H9 (cell line): Measurements from ENCODE around the gene PRDM13. TPM values are rescaled to one million over a fixed set of nuclear protein-coding genes. Genes with fewer than 3 reads are reported as not detected.

Experiments used
- DNase-seq: peaks from one replicate; pipeline ENCODE4 v3.0.0-alpha.2; 2017
- H2AFZ ChIP-seq: one replicate; pipeline ENCODE4 v1.6.1; 2013; ENCODE audit warnings: mild to moderate bottlenecking, low read length, control low read depth, moderate library complexity
- H2AK5ac ChIP-seq: 2 replicates; pipeline ENCODE4 v1.6.1; 2013; ENCODE audit warnings: low read length, control low read depth, mixed read lengths; ENCODE audit not compliant: insufficient read length
- H2BK120ac ChIP-seq: one replicate; pipeline ENCODE4 v1.6.1; 2013; ENCODE audit warnings: low read depth, mild to moderate bottlenecking, low read length, control low read depth, inconsistent platforms; ENCODE audit not compliant: poor library complexity, severe bottlenecking
- H2BK12ac ChIP-seq: 2 replicates; pipeline ENCODE4 v1.6.1; 2013; ENCODE audit warnings: low read length, control low read depth, mixed read lengths, low read depth; ENCODE audit not compliant: insufficient read length
- H2BK15ac ChIP-seq: 2 replicates; pipeline ENCODE4 v1.6.1; 2013; ENCODE audit warnings: low read depth, low read length, control low read depth
- H2BK20ac ChIP-seq: one replicate; pipeline ENCODE4 v1.6.1; 2013; ENCODE audit warnings: low read depth, mild to moderate bottlenecking, low read length, control low read depth, inconsistent platforms; ENCODE audit not compliant: poor library complexity, severe bottlenecking
- H2BK5ac ChIP-seq: 2 replicates; pipeline ENCODE4 v1.6.1; 2013; ENCODE audit warnings: low read length, control low read depth, mixed read lengths; ENCODE audit not compliant: insufficient read length
- H3K14ac ChIP-seq: 2 replicates; pipeline ENCODE4 v1.6.1; 2013; ENCODE audit warnings: low read length, control low read depth; ENCODE audit not compliant: insufficient read depth
- H3K18ac ChIP-seq: 2 replicates; pipeline ENCODE4 v1.6.1; 2013; ENCODE audit warnings: low read depth, mild to moderate bottlenecking, mixed read lengths, low read length, control low read depth; ENCODE audit not compliant: insufficient read length
- H3K23ac ChIP-seq: 2 replicates; pipeline ENCODE4 v1.6.1; 2013; ENCODE audit warnings: low read length, control low read depth, mixed read lengths, low read depth; ENCODE audit not compliant: insufficient read length
- H3K23me2 ChIP-seq: 2 replicates; pipeline ENCODE4 v1.6.1; 2013; ENCODE audit warnings: low read depth, mild to moderate bottlenecking, mixed read lengths, low read length, control low read depth; ENCODE audit not compliant: insufficient read length, poor library complexity, severe bottlenecking
- H3K27ac ChIP-seq: 2 replicates; pipeline ENCODE4 v1.5.1; 2013; ENCODE audit warnings: low read length, control low read depth, mixed read lengths, low read depth; ENCODE audit not compliant: insufficient read length
- H3K27me3 ChIP-seq: 2 replicates; pipeline ENCODE4 v1.6.1; 2013; ENCODE audit warnings: low read length, control low read depth, inconsistent platforms; ENCODE audit not compliant: insufficient read depth
- H3K4ac ChIP-seq: 2 replicates; pipeline ENCODE4 v1.6.1; 2013; ENCODE audit warnings: low read depth, mild to moderate bottlenecking, control low read depth, inconsistent platforms, low read length, moderate library complexity
- H3K4me1 ChIP-seq: 2 replicates; pipeline ENCODE4 v1.6.1; 2013; ENCODE audit warnings: low read length, control low read depth, inconsistent platforms; ENCODE audit not compliant: insufficient read depth
- H3K4me2 ChIP-seq: 2 replicates; pipeline ENCODE4 v1.6.1; 2013; ENCODE audit warnings: low read length, control low read depth, mixed read lengths; ENCODE audit not compliant: insufficient read length, insufficient read depth
- H3K56ac ChIP-seq: 2 replicates; pipeline ENCODE4 v1.6.1; 2013; ENCODE audit warnings: low read depth, mild to moderate bottlenecking, mixed read lengths, low read length, control low read depth; ENCODE audit not compliant: insufficient read length
- H3K79me1 ChIP-seq: 2 replicates; pipeline ENCODE4 v1.6.1; 2013; ENCODE audit warnings: low read depth, mild to moderate bottlenecking, moderate library complexity, low read length, control low read depth, inconsistent platforms; ENCODE audit not compliant: insufficient read depth, poor library complexity, severe bottlenecking
- H3K79me2 ChIP-seq: 2 replicates; pipeline ENCODE4 v1.6.1; 2013; ENCODE audit warnings: low read length, control low read depth, inconsistent platforms; ENCODE audit not compliant: insufficient read depth
- H3K9ac ChIP-seq: 2 replicates; pipeline ENCODE4 v1.6.1; 2013; ENCODE audit warnings: low read length, control low read depth, mixed read lengths; ENCODE audit not compliant: insufficient read length; ENCODE audit errors: extremely low read depth
- H3K9me3 ChIP-seq: one replicate; pipeline ENCODE4 v1.6.1; 2013; ENCODE audit warnings: low read depth, low read length, inconsistent platforms; ENCODE audit not compliant: control insufficient read depth
- H3T11ph ChIP-seq: one replicate; pipeline ENCODE4 v1.6.1; 2013; ENCODE audit warnings: mild to moderate bottlenecking, low read length, control low read depth, inconsistent platforms
- H4K20me1 ChIP-seq: one replicate; pipeline ENCODE4 v1.6.1; 2013; ENCODE audit not compliant: control insufficient read depth, insufficient read length, insufficient read depth
- H4K5ac ChIP-seq: 2 replicates; pipeline ENCODE4 v1.6.1; 2013; ENCODE audit warnings: low read depth, mild to moderate bottlenecking, mixed read lengths, low read length, control low read depth; ENCODE audit not compliant: insufficient read length
- H4K8ac ChIP-seq: replicated peaks from 2 replicates; pipeline ENCODE4 v1.6.1; 2013; ENCODE audit warnings: low read length, control low read depth, mixed read lengths, low read depth; ENCODE audit not compliant: insufficient read length
- H4K91ac ChIP-seq: 2 replicates; pipeline ENCODE4 v1.6.1; 2013; ENCODE audit warnings: low read depth, mild to moderate bottlenecking, moderate library complexity, mixed read lengths, low read length, control low read depth; ENCODE audit not compliant: insufficient read length
- H3K27ac Mint-ChIP-seq, 3 experiments: 2 replicates in 2 of 3; 3 replicates in 1 of 3; pipeline ENCODE4 v1.8.0; 2020 to 2021; ENCODE audit warnings: mixed read lengths in 3 of 3, mild to moderate bottlenecking in 1 of 3, moderate library complexity in 1 of 3
- H3K27me3 Mint-ChIP-seq: 2 replicates; pipeline ENCODE4 v1.8.0; 2021; ENCODE audit warnings: low read depth, mild to moderate bottlenecking, moderate library complexity, mixed read lengths
- H3K36me3 Mint-ChIP-seq, 3 experiments: 2 replicates in 2 of 3; 3 replicates in 1 of 3; pipeline ENCODE4 v1.8.0; 2020 to 2021; ENCODE audit warnings: low read depth in 3 of 3, mixed read lengths in 3 of 3; ENCODE audit not compliant: insufficient read depth in 1 of 3
- H3K4me1 Mint-ChIP-seq, 2 experiments: 2 replicates each; pipeline ENCODE4 v1.8.0; 2020; ENCODE audit warnings: mixed read lengths in 2 of 2
- H3K4me3 Mint-ChIP-seq, 2 experiments: 2 replicates in 1 of 2; 3 replicates in 1 of 2; pipeline ENCODE4 v1.8.0; 2020 to 2021; ENCODE audit warnings: mild to moderate bottlenecking in 2 of 2, mixed read lengths in 2 of 2, moderate library complexity in 1 of 2
- H3K9me3 Mint-ChIP-seq, 2 experiments: 2 replicates in 1 of 2; 3 replicates in 1 of 2; pipeline ENCODE4 v1.8.0; 2020; ENCODE audit warnings: mild to moderate bottlenecking in 2 of 2, mixed read lengths in 2 of 2, moderate library complexity in 1 of 2
- WGBS: extraction: QIAGEN DNeasy Blood & Tissue Kit; methylation state at CpG from one replicate; pipeline ENCODE4 v1.1.7; 2013; ENCODE audit warnings: missing lambda C conversion rate, low lambda C conversion rate, mixed read lengths; ENCODE audit not compliant: insufficient read length; ENCODE audit errors: extremely low coverage; 5-methylcytosine and 5-hydroxymethylcytosine counted together
- total RNA-seq: library from RNA; stranded (reverse); gene quantifications from 2 replicates; pipeline ENCODE4 v1.2.1, GENCODE V29; 2021
- TF ChIP-seq, protein P1 (sequence below): fragments of 200-600 bp; sonication (generic); conservative IDR thresholded peaks from 3 replicates; pipeline ENCODE4 v1.8.0; 2021; ENCODE audit warnings: antibody characterized with exemption, mild to moderate bottlenecking

Gene PRDM13
- total RNA-seq, 1 experiment from 2014 or later = not detected

DNA sequence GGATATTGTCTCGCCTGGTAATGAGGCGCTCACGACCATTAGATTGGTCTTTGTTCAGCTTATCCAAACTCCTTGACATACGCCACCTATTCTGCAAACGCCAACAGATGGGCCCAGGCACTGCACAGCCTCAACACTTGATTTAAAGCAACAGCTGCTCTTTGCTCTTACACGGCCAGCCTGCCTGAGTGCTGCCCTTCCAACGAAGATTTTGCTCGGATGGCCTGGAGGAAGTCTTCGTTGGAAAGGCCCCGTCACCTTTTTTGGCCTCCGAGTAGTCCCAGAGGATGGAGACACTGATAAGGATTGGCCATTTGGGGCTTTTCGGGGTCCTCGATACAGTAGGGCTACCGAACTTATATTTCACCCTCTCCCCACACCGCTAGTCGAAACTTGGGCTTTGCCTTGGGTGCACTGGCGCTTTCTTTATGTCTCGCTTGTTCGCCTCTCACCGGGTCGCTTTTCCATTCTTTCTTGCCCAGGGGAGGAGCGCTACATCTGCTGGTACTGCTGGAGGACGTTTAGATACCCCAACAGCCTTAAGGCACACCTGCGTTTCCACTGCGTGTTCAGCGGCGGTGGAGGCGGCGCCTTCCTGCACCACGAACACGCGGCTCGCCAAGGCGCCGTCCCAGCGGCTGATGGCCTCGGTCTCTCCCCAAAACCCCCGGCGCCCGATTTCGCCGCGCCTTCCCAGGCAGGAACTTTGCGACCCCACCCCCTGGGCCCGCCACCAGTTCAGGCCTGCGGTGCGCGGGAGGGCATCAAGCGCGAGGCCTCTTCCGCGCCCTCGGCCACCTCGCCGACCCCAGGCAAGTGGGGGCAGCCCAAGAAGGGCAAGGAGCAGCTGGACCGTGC lies 6.1 kb downstream of the PRDM13 start:
- no peaks in the 10 kb centered on the region for H3K79me1 ChIP-seq
- H3K18ac ChIP-seq = no peak overlapping the region
- Mint-ChIP-seq H3K4me3 (peak overlapping the region; percentile 21 to 73), H3K36me3 (no peaks in the 10 kb centered on the region; a peak in 1 of 7 replicates), H3K9me3 (peaks cover 2 to 7% of the 10 kb centered on the region in 2 experiments; a peak in 3 of 5 replicates), H3K27ac (no peak overlapping the region), H3K27me3 (peaks cover 99% of the 10 kb centered on the region), H3K4me1 (peaks cover 14 to 41% of the 10 kb centered on the region in 2 experiments)
- H2AFZ ChIP-seq = no peak overlapping the region
- no peaks in the 10 kb centered on the region for H3K4me1 ChIP-seq
- H4K20me1 ChIP-seq = no peaks in the 10 kb centered on the region
- no peak overlapping the region for H2BK12ac ChIP-seq
- H2AK5ac ChIP-seq = no peak overlapping the region
- TF ChIP-seq, protein P1, sequence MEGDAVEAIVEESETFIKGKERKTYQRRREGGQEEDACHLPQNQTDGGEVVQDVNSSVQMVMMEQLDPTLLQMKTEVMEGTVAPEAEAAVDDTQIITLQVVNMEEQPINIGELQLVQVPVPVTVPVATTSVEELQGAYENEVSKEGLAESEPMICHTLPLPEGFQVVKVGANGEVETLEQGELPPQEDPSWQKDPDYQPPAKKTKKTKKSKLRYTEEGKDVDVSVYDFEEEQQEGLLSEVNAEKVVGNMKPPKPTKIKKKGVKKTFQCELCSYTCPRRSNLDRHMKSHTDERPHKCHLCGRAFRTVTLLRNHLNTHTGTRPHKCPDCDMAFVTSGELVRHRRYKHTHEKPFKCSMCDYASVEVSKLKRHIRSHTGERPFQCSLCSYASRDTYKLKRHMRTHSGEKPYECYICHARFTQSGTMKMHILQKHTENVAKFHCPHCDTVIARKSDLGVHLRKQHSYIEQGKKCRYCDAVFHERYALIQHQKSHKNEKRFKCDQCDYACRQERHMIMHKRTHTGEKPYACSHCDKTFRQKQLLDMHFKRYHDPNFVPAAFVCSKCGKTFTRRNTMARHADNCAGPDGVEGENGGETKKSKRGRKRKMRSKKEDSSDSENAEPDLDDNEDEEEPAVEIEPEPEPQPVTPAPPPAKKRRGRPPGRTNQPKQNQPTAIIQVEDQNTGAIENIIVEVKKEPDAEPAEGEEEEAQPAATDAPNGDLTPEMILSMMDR = no peak
- peaks cover 79% of the 10 kb centered on the region for H3K27me3 ChIP-seq
- H3K4me2 ChIP-seq = peak overlapping the region; percentile 46
- H3K4ac ChIP-seq = no peak overlapping the region
- peak; percentile 54 for DNase-seq
- H2BK5ac ChIP-seq = no peak overlapping the region
- no peak overlapping the region for H4K5ac ChIP-seq
- no peak overlapping the region for H3K14ac ChIP-seq
- peaks cover 8% of the 10 kb centered on the region for H3K23me2 ChIP-seq
- H3K9me3 ChIP-seq = no peaks in the 10 kb centered on the region
- no peaks in the 10 kb centered on the region for H3K79me2 ChIP-seq
- no peak overlapping the region for H3K9ac ChIP-seq
- no peak overlapping the region for H4K8ac ChIP-seq
- H3K27ac ChIP-seq = no peak overlapping the region
- H4K91ac ChIP-seq = no peak overlapping the region
- H2BK15ac ChIP-seq = no peak overlapping the region
- no peak overlapping the region for H2BK20ac ChIP-seq
- no peak overlapping the region for H3K56ac ChIP-seq
- no peak overlapping the region for H2BK120ac ChIP-seq
- H3T11ph ChIP-seq = no peak overlapping the region
- no peak overlapping the region for H3K23ac ChIP-seq
- WGBS = no CpG with 5 or more reads among the region's 56 CpGs
